A673 (cell line): Measurements from ENCODE around the gene EXOC4.

ENCODE experiments used
- CTCF ChIP-seq: fragments of 300-800, 200-600 bp; sonication (generic); conservative IDR thresholded peaks from 2 replicates; pipeline ENCODE4 v1.5.1; 2017; ENCODE audit warnings: low read depth, mild to moderate bottlenecking, antibody characterized with exemption, low read length, moderate library complexity, mixed read lengths
- EZH2 ChIP-seq: fragments of 200-600 bp; sonication (generic); IDR thresholded peaks from 2 replicates; pipeline ENCODE4 v1.6.1; 2017; ENCODE audit warnings: borderline replicate concordance, low read depth, mild to moderate bottlenecking, mixed read lengths, antibody characterized with exemption, low read length; ENCODE audit not compliant: poor library complexity, severe bottlenecking

- no peak for TF ChIP-seq CTCF
- TF ChIP-seq EZH2 = no peak
These were observed 671.1 kb downstream of the EXOC4 start for GRCh38 chr7:133923974-133924373.
